OCI-LY7 (cell line): ENCODE data around the gene EIF4G2.

Source experiments
- EZH2phosphoT487 ChIP-seq: fragments of 200-600 bp; sonication (generic); IDR thresholded peaks from 2 replicates; pipeline ENCODE4 v1.6.1; 2018; ENCODE audit warnings: low read depth, borderline replicate concordance, mild to moderate bottlenecking, mixed run types, antibody characterized with exemption, low read length, moderate library complexity, mixed read lengths
- TF ChIP-seq, protein P1 (sequence below): fragments of 200-600 bp; sonication (generic); conservative IDR thresholded peaks from 2 replicates; pipeline ENCODE4 v1.5.1; 2014; ENCODE audit warnings: mild to moderate bottlenecking, antibody characterized with exemption, low read length, moderate library complexity, mixed read lengths

DNA sequence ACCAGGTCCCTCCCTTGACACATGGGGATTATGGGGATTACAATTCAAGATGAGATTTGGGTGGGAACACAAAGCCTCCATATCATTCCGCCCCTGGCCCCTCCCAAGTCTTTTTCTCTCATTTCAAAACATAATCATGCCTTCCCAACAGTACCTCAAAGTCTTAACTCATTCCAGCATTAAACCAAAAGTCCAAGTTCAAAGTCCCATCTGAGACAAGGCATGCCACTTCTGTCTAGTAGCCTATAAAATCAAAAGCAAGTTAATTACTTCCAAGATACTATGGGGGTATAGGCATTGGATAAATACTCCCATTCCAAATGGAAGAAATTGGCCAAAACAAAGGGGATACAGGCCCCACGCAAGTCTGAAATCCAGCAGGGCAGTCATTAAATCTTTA, 19.7 kb upstream of the EIF4G2 start:
- TF ChIP-seq, protein P1, sequence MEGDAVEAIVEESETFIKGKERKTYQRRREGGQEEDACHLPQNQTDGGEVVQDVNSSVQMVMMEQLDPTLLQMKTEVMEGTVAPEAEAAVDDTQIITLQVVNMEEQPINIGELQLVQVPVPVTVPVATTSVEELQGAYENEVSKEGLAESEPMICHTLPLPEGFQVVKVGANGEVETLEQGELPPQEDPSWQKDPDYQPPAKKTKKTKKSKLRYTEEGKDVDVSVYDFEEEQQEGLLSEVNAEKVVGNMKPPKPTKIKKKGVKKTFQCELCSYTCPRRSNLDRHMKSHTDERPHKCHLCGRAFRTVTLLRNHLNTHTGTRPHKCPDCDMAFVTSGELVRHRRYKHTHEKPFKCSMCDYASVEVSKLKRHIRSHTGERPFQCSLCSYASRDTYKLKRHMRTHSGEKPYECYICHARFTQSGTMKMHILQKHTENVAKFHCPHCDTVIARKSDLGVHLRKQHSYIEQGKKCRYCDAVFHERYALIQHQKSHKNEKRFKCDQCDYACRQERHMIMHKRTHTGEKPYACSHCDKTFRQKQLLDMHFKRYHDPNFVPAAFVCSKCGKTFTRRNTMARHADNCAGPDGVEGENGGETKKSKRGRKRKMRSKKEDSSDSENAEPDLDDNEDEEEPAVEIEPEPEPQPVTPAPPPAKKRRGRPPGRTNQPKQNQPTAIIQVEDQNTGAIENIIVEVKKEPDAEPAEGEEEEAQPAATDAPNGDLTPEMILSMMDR = no peak
- no peak for TF ChIP-seq EZH2phosphoT487
